HUES6 (cell line): Measurements from ENCODE around the gene HILPDA.
A peak's percentile ranks its signal among the peaks of the same experiment; 100 is the strongest.
"Not testable (repeated sequence)": the region's sequence is repeated elsewhere in the genome, so short reads cannot be mapped to it uniquely, and the experiment has no call there.

Source experiments
- H3K27ac ChIP-seq: 2 replicates; pipeline ENCODE4 v1.7.0; 2013; ENCODE audit warnings: low read depth, mild to moderate bottlenecking, low read length, inconsistent platforms
- H3K27me3 ChIP-seq: 2 replicates; pipeline ENCODE4 v1.6.1; 2013; ENCODE audit warnings: low read length; ENCODE audit not compliant: control insufficient read depth, insufficient read depth
- H3K36me3 ChIP-seq: 2 replicates; pipeline ENCODE4 v1.6.1; 2013; ENCODE audit warnings: low read length; ENCODE audit not compliant: control insufficient read depth, insufficient read depth
- H3K4me1 ChIP-seq: 2 replicates; pipeline ENCODE4 v1.6.1; 2013; ENCODE audit warnings: low read length; ENCODE audit not compliant: control insufficient read depth, insufficient read depth
- H3K4me3 ChIP-seq: 2 replicates; pipeline ENCODE4 v1.5.1; 2013; ENCODE audit warnings: low read depth, low read length
- H3K9ac ChIP-seq: one replicate; pipeline ENCODE4 v1.6.1; 2013; ENCODE audit warnings: mild to moderate bottlenecking, low read length
- H3K9me3 ChIP-seq: 2 replicates; pipeline ENCODE4 v1.6.1; 2013; ENCODE audit warnings: low read depth, low read length; ENCODE audit not compliant: control insufficient read depth, insufficient read depth

HILPDA gene

GRCh38 chr7:128452552-128452951 is 3.1 kb upstream of the HILPDA start:
- Histone ChIP-seq H3K27ac (no peak overlapping the region), H3K9me3 (no peaks in the 10 kb centered on the region), H3K9ac (no peak overlapping the region), H3K36me3 (peaks cover 7% of the 10 kb centered on the region), H3K27me3 (no peaks in the 10 kb centered on the region), H3K4me3 (no peak overlapping the region), H3K4me1 (peaks cover 31% of the 10 kb centered on the region)

GRCh38 chr7:128453836-128454804 is 1.6 kb upstream of the HILPDA start:
- Histone ChIP-seq H3K27me3 (no peaks in the 10 kb centered on the region), H3K36me3 (peaks cover 16% of the 10 kb centered on the region), H3K4me1 (peaks cover 31% of the 10 kb centered on the region), H3K9me3 (no peaks in the 10 kb centered on the region), H3K9ac (peak overlapping the region; percentile 34), H3K27ac (no peak overlapping the region), H3K4me3 (peak overlapping the region; percentile 96)

GRCh38 chr7:128454808-128455542 is 703 bp upstream of the HILPDA start:
- Histone ChIP-seq H3K27me3 (no peaks in the 10 kb centered on the region), H3K27ac (peak overlapping the region; percentile 42; the same call in 1 of the 2 replicates), H3K36me3 (peaks cover 16% of the 10 kb centered on the region), H3K9ac (peak overlapping the region; percentile 95), H3K4me1 (peaks cover 36% of the 10 kb centered on the region), H3K4me3 (peak overlapping the region; percentile 96), H3K9me3 (no peaks in the 10 kb centered on the region)

- Histone ChIP-seq H3K9me3 (no peaks in the 10 kb centered on the region), H3K9ac (peak overlapping the region; percentile 95), H3K4me1 (peaks cover 36% of the 10 kb centered on the region), H3K27ac (peak overlapping the region; percentile 84), H3K27me3 (no peaks in the 10 kb centered on the region), H3K36me3 (peaks cover 16% of the 10 kb centered on the region), H3K4me3 (peak overlapping the region; percentile 96)
Measured at GRCh38 chr7:128456255-128456725, 612 bp downstream of the HILPDA start.

- Histone ChIP-seq H3K4me1 (peaks cover 30% of the 10 kb centered on the region), H3K4me3 (peak overlapping the region; percentile 96), H3K36me3 (peaks cover 17% of the 10 kb centered on the region)
- not testable (repeated sequence) for H3K9ac ChIP-seq, H3K27ac ChIP-seq, H3K9me3 ChIP-seq, H3K27me3 ChIP-seq
Measured at GRCh38 chr7:128457385-128457784, 1.7 kb downstream of the HILPDA start.

- Histone ChIP-seq H3K27me3 (no peaks in the 10 kb centered on the region), H3K36me3 (peaks cover 19% of the 10 kb centered on the region), H3K27ac (no peak overlapping the region), H3K4me3 (no peak overlapping the region), H3K9ac (no peak overlapping the region), H3K9me3 (0 out of 2 replicates have a peak, but pooled peaks cover 6% of the 10 kb centered on the region), H3K4me1 (peaks cover 24% of the 10 kb centered on the region)
Measured at GRCh38 chr7:128458956-128459355, 3.3 kb downstream of the HILPDA start.

GRCh38 chr7:128459394-128459878 is 3.8 kb downstream of the HILPDA start:
- H3K9ac ChIP-seq = no peak overlapping the region
- H3K27me3 ChIP-seq = no peaks in the 10 kb centered on the region
- peaks cover 19% of the 10 kb centered on the region for H3K36me3 ChIP-seq
- no peak overlapping the region for H3K4me3 ChIP-seq
- peaks cover 21% of the 10 kb centered on the region for H3K4me1 ChIP-seq
- H3K9me3 ChIP-seq = 0 out of 2 replicates have a peak, but pooled peaks cover 6% of the 10 kb centered on the region
- no peak overlapping the region for H3K27ac ChIP-seq

- Histone ChIP-seq H3K27me3 (no peaks in the 10 kb centered on the region), H3K4me1 (peaks cover 6% of the 10 kb centered on the region; the same call in 1 of the 2 replicates), H3K27ac (no peak overlapping the region), H3K36me3 (peaks cover 13% of the 10 kb centered on the region), H3K4me3 (no peak overlapping the region), H3K9ac (no peak overlapping the region), H3K9me3 (0 out of 2 replicates have a peak, but pooled peaks cover 6% of the 10 kb centered on the region)
Measured at GRCh38 chr7:128462460-128462859, 6.8 kb downstream of the HILPDA start.

GRCh38 chr7:128463345-128463744 is 7.7 kb downstream of the HILPDA start:
- H3K4me3 ChIP-seq, H3K9me3 ChIP-seq, H3K9ac ChIP-seq, H3K27ac ChIP-seq, H3K36me3 ChIP-seq, H3K4me1 ChIP-seq, H3K27me3 ChIP-seq: not testable (repeated sequence)

- not testable (repeated sequence) for H3K27me3 ChIP-seq, H3K4me3 ChIP-seq, H3K36me3 ChIP-seq, H3K4me1 ChIP-seq, H3K27ac ChIP-seq, H3K9ac ChIP-seq, H3K9me3 ChIP-seq
Measured at GRCh38 chr7:128463933-128464332, 8.3 kb downstream of the HILPDA start.

GRCh38 chr7:128466871-128467270 is 11.2 kb downstream of the HILPDA start:
- H3K27me3 ChIP-seq, H3K4me1 ChIP-seq, H3K27ac ChIP-seq, H3K9ac ChIP-seq, H3K4me3 ChIP-seq, H3K9me3 ChIP-seq, H3K36me3 ChIP-seq: not testable (repeated sequence)
